Kidney epithelial cell (primary cell): ENCODE measurements around the gene MRPL1. TPM values are rescaled to one million over a fixed set of nuclear protein-coding genes. Genes with fewer than 3 reads are reported as not detected.
A peak's percentile ranks its signal among the peaks of the same experiment; 100 is the strongest.

Source experiments
- DNase-seq: peaks from one replicate; pipeline ENCODE4 v3.0.0-alpha.2; 2010; ENCODE audit warnings: low read depth
- H3K27me3 ChIP-seq: 2 replicates; pipeline ENCODE4 v1.6.0; 2011; ENCODE audit warnings: low read length; ENCODE audit not compliant: control insufficient read depth, insufficient read depth
- H3K36me3 ChIP-seq: 2 replicates; pipeline ENCODE4 v1.5.1; 2011; ENCODE audit warnings: low read length; ENCODE audit not compliant: control insufficient read depth, insufficient read depth
- H3K4me3 ChIP-seq: 2 replicates; pipeline ENCODE4 v1.5.1; 2011; ENCODE audit warnings: low read depth, mild to moderate bottlenecking, control low read depth, low read length
- total RNA-seq: library from RNA; depleted of rRNA; stranded (reverse); fragments of >200 nt; gene quantifications from 2 replicates; pipeline ENCODE4 v1.2.3, GENCODE V29; 2015
- TF ChIP-seq, protein P1 (sequence below): IDR thresholded peaks from 2 replicates; pipeline ENCODE4 v1.5.1; 2011; ENCODE audit warnings: mild to moderate bottlenecking, moderate library complexity, low read length, control low read depth, inconsistent platforms; ENCODE audit not compliant: insufficient read depth, poor library complexity, severe bottlenecking

Gene MRPL1
- total RNA-seq, 1 donor from 2014 or later = 35.8 TPM

DNA sequence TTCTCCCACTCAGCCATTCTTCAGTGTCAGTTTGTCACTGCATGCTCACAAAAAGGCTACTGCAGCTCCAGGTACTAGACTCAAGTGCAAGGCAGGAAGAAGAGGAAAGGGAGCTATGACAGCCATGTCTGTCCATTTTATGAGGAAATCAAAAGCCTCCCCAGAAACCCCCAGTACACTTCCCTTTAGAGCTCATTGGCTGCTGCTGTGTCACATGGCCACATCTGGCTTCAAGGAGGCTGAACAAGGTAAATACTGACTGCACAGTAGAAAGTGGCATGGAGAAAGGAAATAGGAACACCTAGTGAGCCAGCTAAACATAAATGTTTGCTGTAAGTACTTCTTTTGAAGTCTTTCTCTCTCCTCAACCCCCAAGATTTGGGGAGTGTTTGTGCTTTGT is 127.3 kb downstream of the MRPL1 start:
- H3K36me3 ChIP-seq = no peaks in the 10 kb centered on the region
- no peak for DNase-seq
- TF ChIP-seq, protein P1, sequence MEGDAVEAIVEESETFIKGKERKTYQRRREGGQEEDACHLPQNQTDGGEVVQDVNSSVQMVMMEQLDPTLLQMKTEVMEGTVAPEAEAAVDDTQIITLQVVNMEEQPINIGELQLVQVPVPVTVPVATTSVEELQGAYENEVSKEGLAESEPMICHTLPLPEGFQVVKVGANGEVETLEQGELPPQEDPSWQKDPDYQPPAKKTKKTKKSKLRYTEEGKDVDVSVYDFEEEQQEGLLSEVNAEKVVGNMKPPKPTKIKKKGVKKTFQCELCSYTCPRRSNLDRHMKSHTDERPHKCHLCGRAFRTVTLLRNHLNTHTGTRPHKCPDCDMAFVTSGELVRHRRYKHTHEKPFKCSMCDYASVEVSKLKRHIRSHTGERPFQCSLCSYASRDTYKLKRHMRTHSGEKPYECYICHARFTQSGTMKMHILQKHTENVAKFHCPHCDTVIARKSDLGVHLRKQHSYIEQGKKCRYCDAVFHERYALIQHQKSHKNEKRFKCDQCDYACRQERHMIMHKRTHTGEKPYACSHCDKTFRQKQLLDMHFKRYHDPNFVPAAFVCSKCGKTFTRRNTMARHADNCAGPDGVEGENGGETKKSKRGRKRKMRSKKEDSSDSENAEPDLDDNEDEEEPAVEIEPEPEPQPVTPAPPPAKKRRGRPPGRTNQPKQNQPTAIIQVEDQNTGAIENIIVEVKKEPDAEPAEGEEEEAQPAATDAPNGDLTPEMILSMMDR = no peak

DNA sequence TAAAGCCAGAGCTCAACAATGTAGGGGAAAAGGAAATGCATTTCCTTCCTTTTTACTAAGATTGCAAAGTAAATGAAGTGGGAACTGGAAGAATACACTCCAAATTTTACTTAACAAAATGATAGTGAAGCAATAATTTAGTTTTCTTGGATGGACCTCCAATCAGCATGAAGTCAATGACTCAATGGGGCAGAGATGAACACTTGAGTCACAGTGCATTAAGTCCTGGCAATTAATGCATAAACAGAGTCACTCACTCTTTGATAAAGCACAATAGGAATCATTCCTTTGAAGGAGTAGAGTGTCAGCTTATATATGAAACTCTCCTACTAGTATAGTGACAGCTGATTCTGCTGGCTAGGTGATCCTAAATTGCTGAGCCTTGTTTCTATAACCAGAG is 127.8 kb downstream of the MRPL1 start:
- Histone ChIP-seq H3K36me3 (no peaks in the 10 kb centered on the region), H3K4me3 (no peak overlapping the region), H3K27me3 (no peaks in the 10 kb centered on the region)
- TF ChIP-seq, protein P1 = no peak
- no peak for DNase-seq

More for the DNA sequence above, 127.3 kb downstream of the MRPL1 start:
- Histone ChIP-seq H3K4me3 (no peak overlapping the region), H3K27me3 (no peaks in the 10 kb centered on the region)

DNA sequence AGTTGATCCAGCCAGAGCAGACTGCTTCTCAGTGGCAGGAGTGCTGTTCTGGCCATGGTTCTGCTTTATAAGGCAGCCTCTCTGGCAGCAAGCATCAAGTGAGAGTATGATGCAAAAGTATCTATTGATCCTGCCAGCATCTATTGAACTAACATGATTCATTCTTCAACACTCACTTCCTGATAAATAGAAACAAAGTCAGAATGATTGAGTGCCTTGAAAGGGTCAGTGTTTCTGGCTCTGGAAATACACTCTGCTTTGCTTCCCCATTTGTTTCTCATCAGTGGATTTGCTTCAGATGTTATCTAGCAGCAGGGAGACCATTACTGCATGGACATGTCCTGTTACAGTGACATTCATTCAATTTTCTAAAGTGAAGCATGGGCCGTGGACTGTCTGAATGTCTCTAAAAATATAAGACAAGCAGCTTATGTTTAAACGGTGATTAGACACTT is 128.3 kb downstream of the MRPL1 start:
- no peak for DNase-seq

GRCh38 chr4:77992581-77992980 is 130.0 kb downstream of the MRPL1 start:
- DNase-seq = no peak
- Histone ChIP-seq H3K36me3 (no peaks in the 10 kb centered on the region), H3K4me3 (no peak overlapping the region), H3K27me3 (no peaks in the 10 kb centered on the region)
- TF ChIP-seq, protein P1 = no peak

More for the DNA sequence above, 128.3 kb downstream of the MRPL1 start:
- H3K27me3 ChIP-seq = no peaks in the 10 kb centered on the region
- H3K36me3 ChIP-seq = no peaks in the 10 kb centered on the region
- no peak overlapping the region for H3K4me3 ChIP-seq
- TF ChIP-seq, protein P1 = no peak

GRCh38 chr4:77994194-77994721 is 131.6 kb downstream of the MRPL1 start:
- no peak overlapping the region for H3K4me3 ChIP-seq
- TF ChIP-seq, protein P1 = peak; percentile 79
- peak; percentile 29 for DNase-seq
- no peaks in the 10 kb centered on the region for H3K27me3 ChIP-seq
- H3K36me3 ChIP-seq = no peaks in the 10 kb centered on the region

GRCh38 chr4:77996076-77996475 is 133.4 kb downstream of the MRPL1 start:
- H3K36me3 ChIP-seq = no peaks in the 10 kb centered on the region
- H3K4me3 ChIP-seq = no peak overlapping the region
- no peak for DNase-seq
- TF ChIP-seq, protein P1 = no peak
- H3K27me3 ChIP-seq = no peaks in the 10 kb centered on the region
